NCI-H345 (cell line): ENCODE results near the gene BTD.

Experiments
- DNase-seq: peaks from one replicate; lab custom pipeline; 2025; lab: John Stamatoyannopoulos, UW

BTD gene

GRCh38 chr3:15636028-15636709 lies 34.6 kb downstream of the BTD start:
- no peak for DNase-seq

- peak; percentile 30 for DNase-seq
Measured at GRCh38 chr3:15637131-15637951, 35.8 kb downstream of the BTD start.

- no peak for DNase-seq
Measured at GRCh38 chr3:15638193-15638890, 36.8 kb downstream of the BTD start.

- DNase-seq = no peak
Measured at GRCh38 chr3:15638891-15639262, 37.3 kb downstream of the BTD start.

- DNase-seq = no peak
Measured at GRCh38 chr3:15645246-15645645, 43.7 kb downstream of the BTD start.

- no peak for DNase-seq
Measured at GRCh38 chr3:15645740-15646501, 44.4 kb downstream of the BTD start.

- no peak for DNase-seq
Measured at GRCh38 chr3:15646851-15647511, 45.4 kb downstream of the BTD start.

- DNase-seq = no peak
Measured at GRCh38 chr3:15647611-15648167, 46.1 kb downstream of the BTD start.

GRCh38 chr3:15649341-15649740 lies 47.8 kb downstream of the BTD start:
- no peak for DNase-seq

GRCh38 chr3:15649858-15650257 lies 48.3 kb downstream of the BTD start:
- DNase-seq = no peak

- no peak for DNase-seq
Measured at GRCh38 chr3:15651396-15651795, 49.9 kb downstream of the BTD start.

- no peak for DNase-seq
Measured at GRCh38 chr3:15653321-15653720, 51.8 kb downstream of the BTD start.

- DNase-seq = no peak
Measured at GRCh38 chr3:15654127-15654526, 52.6 kb downstream of the BTD start.

- DNase-seq = no peak
Measured at GRCh38 chr3:15654891-15655290, 53.3 kb downstream of the BTD start.

- DNase-seq = no peak
Measured at GRCh38 chr3:15656342-15656741, 54.8 kb downstream of the BTD start.

- no peak for DNase-seq
Measured at GRCh38 chr3:15657016-15657415, 55.5 kb downstream of the BTD start.

GRCh38 chr3:15659254-15659975 lies 57.9 kb downstream of the BTD start:
- no peak for DNase-seq

- no peak for DNase-seq
Measured at GRCh38 chr3:15660055-15660935, 58.8 kb downstream of the BTD start.

- no peak for DNase-seq
Measured at GRCh38 chr3:15664144-15664543, 62.6 kb downstream of the BTD start.
